Ectodermal cell (in vitro differentiated cells): ENCODE measurements around the gene STN1. TPM values are rescaled to one million over a fixed set of nuclear protein-coding genes. Genes with fewer than 3 reads are reported as not detected.

Experiments used
- H3K27ac ChIP-seq: 2 replicates; pipeline ENCODE4 v1.7.0; 2013; ENCODE audit warnings: mild to moderate bottlenecking, low read depth, low read length; ENCODE audit not compliant: insufficient read depth, poor library complexity, severe bottlenecking
- H3K27me3 ChIP-seq: 2 replicates; pipeline ENCODE4 v1.7.0; 2013; ENCODE audit warnings: mild to moderate bottlenecking, low read length; ENCODE audit not compliant: insufficient read depth, control insufficient read depth, poor library complexity, severe bottlenecking
- H3K36me3 ChIP-seq: one replicate; pipeline ENCODE4 v1.7.0; 2013; ENCODE audit warnings: low read length; ENCODE audit not compliant: control insufficient read depth, insufficient read depth
- H3K4me1 ChIP-seq: one replicate; pipeline ENCODE4 v1.7.0; 2013; ENCODE audit warnings: low read length; ENCODE audit not compliant: control insufficient read depth, insufficient read depth
- H3K4me3 ChIP-seq: 2 replicates; pipeline ENCODE4 v1.7.0; 2013; ENCODE audit warnings: low read depth, low read length, control low read depth; ENCODE audit not compliant: insufficient read depth
- H3K9me3 ChIP-seq: 2 replicates; pipeline ENCODE4 v1.7.0; 2013; ENCODE audit warnings: mild to moderate bottlenecking, low read length, moderate library complexity; ENCODE audit not compliant: control insufficient read depth
- WGBS, 2 experiments: methylation state at CpG; one replicate each; pipeline ENCODE4 v1.1.7; 2013; ENCODE audit warnings: missing lambda C conversion rate in 2 of 2; 5-methylcytosine and 5-hydroxymethylcytosine counted together
- polyA plus RNA-seq, 4 experiments: library from polyadenylated mRNA; stranded (reverse); fragments of 50-300 nt; gene quantifications; one replicate each; pipeline ENCODE4 v1.2.3, GENCODE V29; 2013

Gene STN1, protein sequence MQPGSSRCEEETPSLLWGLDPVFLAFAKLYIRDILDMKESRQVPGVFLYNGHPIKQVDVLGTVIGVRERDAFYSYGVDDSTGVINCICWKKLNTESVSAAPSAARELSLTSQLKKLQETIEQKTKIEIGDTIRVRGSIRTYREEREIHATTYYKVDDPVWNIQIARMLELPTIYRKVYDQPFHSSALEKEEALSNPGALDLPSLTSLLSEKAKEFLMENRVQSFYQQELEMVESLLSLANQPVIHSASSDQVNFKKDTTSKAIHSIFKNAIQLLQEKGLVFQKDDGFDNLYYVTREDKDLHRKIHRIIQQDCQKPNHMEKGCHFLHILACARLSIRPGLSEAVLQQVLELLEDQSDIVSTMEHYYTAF
- polyA plus RNA-seq (2013, experiment 1 of 4) = 15.6 TPM
- polyA plus RNA-seq (2013, experiment 2 of 4) = 15.8 TPM
- 18.7 TPM for polyA plus RNA-seq (2013, experiment 3 of 4)
- 19.2 TPM for polyA plus RNA-seq (2013, experiment 4 of 4)

- Histone ChIP-seq H3K36me3 (no peaks in the 10 kb centered on the region), H3K4me1 (peaks cover 5% of the 10 kb centered on the region), H3K4me3 (peak within 1 kb of the TSS; percentile 59), H3K9me3 (no peaks in the 10 kb centered on the region), H3K27me3 (no peaks in the 10 kb centered on the region), H3K27ac (peak within 1 kb of the TSS; percentile 61)
- 1 to 2% methylated on average over 49 to 53 of the region's 53 CpGs for WGBS, 2 experiments
Observed at GRCh38 chr10:103918053-103918846, at the start of gene STN1. TSS of gene STN1 (minus strand) at chr10:103918184. CDS start at chr10:103917594, 590 bp downstream.

DNA sequence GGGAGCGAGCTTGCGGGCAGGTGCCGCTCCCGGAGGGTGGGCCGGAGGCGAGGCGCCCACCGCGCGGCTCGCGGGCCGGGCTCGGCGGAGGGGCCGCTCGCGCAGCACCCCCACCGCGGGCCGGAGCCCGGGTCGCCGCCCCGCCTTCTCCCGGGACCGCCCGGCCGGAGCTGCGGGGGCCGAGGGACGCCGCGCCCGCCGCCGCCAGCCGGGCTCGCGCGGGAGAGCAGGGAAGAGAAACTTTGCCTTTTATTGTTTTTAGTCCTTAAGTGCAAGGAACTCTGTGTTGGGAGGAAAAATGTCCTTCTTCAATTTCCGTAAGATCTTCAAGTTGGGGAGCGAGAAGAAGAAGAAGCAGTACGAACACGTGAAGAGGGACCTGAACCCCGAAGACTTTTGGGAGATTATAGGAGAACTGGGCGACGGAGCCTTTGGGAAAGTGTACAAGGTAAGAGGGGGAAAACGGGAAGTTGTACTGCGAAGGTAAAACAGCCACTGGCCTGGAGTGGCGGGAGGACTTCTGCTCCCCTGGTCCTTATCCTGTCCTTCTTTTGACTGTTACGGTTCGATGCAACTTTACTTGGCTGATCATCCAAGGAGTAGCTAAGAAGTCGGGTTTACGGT, 49.6 kb upstream of the STN1 start:
- Histone ChIP-seq H3K4me3 (peak overlapping the region; percentile 68), H3K27me3 (peaks cover 8% of the 10 kb centered on the region), H3K36me3 (no peaks in the 10 kb centered on the region), H3K9me3 (no peaks in the 10 kb centered on the region), H3K27ac (no peak overlapping the region), H3K4me1 (no peaks in the 10 kb centered on the region)
- WGBS, 2 experiments = 0 to 1% methylated on average over 55 of the region's 55 CpGs

- Histone ChIP-seq H3K27me3 (peaks cover 8% of the 10 kb centered on the region), H3K4me3 (peak within 1 kb of the TSS; percentile 68), H3K4me1 (no peaks in the 10 kb centered on the region), H3K36me3 (no peaks in the 10 kb centered on the region), H3K9me3 (no peaks in the 10 kb centered on the region), H3K27ac (peak within 1 kb of the TSS; percentile 21)
- 2% methylated on average over 92 of the region's 92 CpGs for WGBS, 2 experiments
Observed at GRCh38 chr10:103966671-103967447, 48.9 kb upstream of the STN1 start, which contains the start of gene SLK. TSS of gene SLK (plus strand) at chr10:103967140. CDS start at chr10:103967746, 606 bp downstream.

- Histone ChIP-seq H3K36me3 (no peaks in the 10 kb centered on the region), H3K4me1 (no peaks in the 10 kb centered on the region), H3K9me3 (no peaks in the 10 kb centered on the region), H3K27me3 (no peaks in the 10 kb centered on the region), H3K27ac (no peak overlapping the region), H3K4me3 (no peak overlapping the region)
- 86 to 88% methylated on average over 3 of the region's 3 CpGs for WGBS, 2 experiments
Observed at GRCh38 chr10:103960103-103960502, 42.1 kb upstream of the STN1 start.

GRCh38 chr10:103958996-103959395, 41.0 kb upstream of the STN1 start:
- no peak overlapping the region for H3K4me3 ChIP-seq

DNA sequence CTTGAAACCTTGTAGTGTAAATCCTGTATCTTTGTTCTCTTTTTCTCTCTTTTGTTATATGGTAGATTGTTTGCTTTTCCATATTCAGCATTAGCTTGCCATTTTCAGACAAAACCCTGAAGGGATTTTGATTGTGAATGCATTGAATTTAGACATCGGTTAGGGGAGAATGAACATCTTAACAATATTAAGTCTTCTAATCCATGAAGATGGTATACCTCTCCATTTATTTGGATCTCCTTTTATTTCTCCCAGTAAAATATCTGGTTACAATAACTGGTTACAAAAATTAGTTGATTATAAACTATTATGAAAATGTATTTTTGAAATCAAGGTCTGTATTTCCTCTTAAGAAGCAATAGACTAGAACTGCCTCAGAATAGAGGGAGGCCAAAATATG, 36.6 kb upstream of the STN1 start:
- no CpG with 5 or more reads among the region's 1 CpG for WGBS, 2 experiments
- Histone ChIP-seq H3K36me3 (no peaks in the 10 kb centered on the region), H3K9me3 (no peaks in the 10 kb centered on the region), H3K4me3 (no peak overlapping the region), H3K27ac (no peak overlapping the region), H3K27me3 (no peaks in the 10 kb centered on the region), H3K4me1 (no peaks in the 10 kb centered on the region)

More at GRCh38 chr10:103958996-103959395, 41.0 kb upstream of the STN1 start:
- no CpG with 5 or more reads among the region's 2 CpGs for WGBS, 2 experiments
- Histone ChIP-seq H3K27me3 (no peaks in the 10 kb centered on the region), H3K4me1 (no peaks in the 10 kb centered on the region), H3K27ac (no peak overlapping the region), H3K9me3 (no peaks in the 10 kb centered on the region), H3K36me3 (no peaks in the 10 kb centered on the region)

- H3K27me3 ChIP-seq = no peaks in the 10 kb centered on the region
- no peaks in the 10 kb centered on the region for H3K36me3 ChIP-seq
- H3K4me3 ChIP-seq = no peak overlapping the region
- H3K4me1 ChIP-seq = no peaks in the 10 kb centered on the region
- no peaks in the 10 kb centered on the region for H3K9me3 ChIP-seq
- 40 to 70% methylated on average over 4 of the region's 4 CpGs for WGBS, 2 experiments
- H3K27ac ChIP-seq = peak overlapping the region; percentile 18
Observed at GRCh38 chr10:103951942-103952341, 34.0 kb upstream of the STN1 start.

GRCh38 chr10:103951183-103951582, 33.2 kb upstream of the STN1 start:
- H3K4me3 ChIP-seq = no peak overlapping the region
- H3K27ac ChIP-seq = no peak overlapping the region
- no peaks in the 10 kb centered on the region for H3K36me3 ChIP-seq
- WGBS, 2 experiments = 74 to 80% methylated on average over 2 of the region's 2 CpGs
- H3K4me1 ChIP-seq = no peaks in the 10 kb centered on the region
- no peaks in the 10 kb centered on the region for H3K27me3 ChIP-seq
- H3K9me3 ChIP-seq = no peaks in the 10 kb centered on the region

DNA sequence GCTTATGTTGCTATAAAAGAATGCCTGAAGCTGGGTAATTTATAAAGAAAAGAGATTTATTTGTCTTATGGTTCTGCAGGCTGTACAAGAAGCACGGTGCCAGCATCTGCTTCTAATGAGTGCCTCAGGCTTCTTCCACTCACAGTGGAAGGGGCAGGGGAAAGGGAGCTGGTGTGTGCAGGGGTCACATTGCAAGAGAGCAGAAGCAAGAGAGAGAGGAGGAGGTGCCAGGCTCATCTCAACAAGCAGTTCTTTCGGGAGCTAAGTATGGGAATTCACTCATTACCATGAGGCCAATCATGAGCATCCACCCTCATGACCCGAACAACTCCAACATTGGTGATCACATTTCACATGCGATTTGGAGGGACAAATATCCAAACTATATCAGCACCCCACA, 31.7 kb upstream of the STN1 start:
- Histone ChIP-seq H3K27ac (no peak overlapping the region), H3K9me3 (no peaks in the 10 kb centered on the region), H3K4me1 (no peaks in the 10 kb centered on the region), H3K4me3 (no peak overlapping the region), H3K27me3 (no peaks in the 10 kb centered on the region), H3K36me3 (no peaks in the 10 kb centered on the region)
- WGBS, 2 experiments = 88 to 93% methylated on average over 4 of the region's 4 CpGs
